Stimulated activated CD8-positive, alpha-beta memory T cell treated with anti-CD3 and anti-CD28 coated beads, Interleukin-7, amount 100 ng/mL, for 24 hours (primary cell): ENCODE results near the gene TPM1.

ENCODE experiments used
- DNase-seq: peaks from one replicate; pipeline ENCODE4 v3.0.0-alpha.2; 2020; ENCODE audit warnings: low read depth

The TPM1 gene

DNA sequence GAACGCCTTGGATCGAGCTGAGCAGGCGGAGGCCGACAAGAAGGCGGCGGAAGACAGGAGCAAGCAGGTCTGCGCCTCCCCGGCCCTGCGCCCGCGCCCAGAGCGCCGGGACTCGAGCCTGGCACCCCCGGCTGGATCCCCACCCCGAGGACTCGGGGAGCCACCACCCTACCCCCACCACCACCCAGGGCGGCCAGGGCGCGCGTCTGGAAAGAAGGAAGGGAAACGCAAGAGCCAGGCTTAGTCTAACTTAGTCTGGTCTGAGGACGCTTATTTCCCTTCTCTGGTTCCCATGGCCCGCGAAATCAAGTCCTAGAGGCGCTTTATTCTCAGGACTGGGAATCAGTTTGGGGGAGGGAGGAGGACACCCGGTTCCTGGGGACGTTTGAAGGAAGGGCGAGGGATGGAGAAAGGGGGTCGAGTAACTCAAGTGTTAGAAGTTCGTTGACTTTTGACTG is 359 bp downstream of the TPM1 start:
- DNase-seq = no peak

DNA sequence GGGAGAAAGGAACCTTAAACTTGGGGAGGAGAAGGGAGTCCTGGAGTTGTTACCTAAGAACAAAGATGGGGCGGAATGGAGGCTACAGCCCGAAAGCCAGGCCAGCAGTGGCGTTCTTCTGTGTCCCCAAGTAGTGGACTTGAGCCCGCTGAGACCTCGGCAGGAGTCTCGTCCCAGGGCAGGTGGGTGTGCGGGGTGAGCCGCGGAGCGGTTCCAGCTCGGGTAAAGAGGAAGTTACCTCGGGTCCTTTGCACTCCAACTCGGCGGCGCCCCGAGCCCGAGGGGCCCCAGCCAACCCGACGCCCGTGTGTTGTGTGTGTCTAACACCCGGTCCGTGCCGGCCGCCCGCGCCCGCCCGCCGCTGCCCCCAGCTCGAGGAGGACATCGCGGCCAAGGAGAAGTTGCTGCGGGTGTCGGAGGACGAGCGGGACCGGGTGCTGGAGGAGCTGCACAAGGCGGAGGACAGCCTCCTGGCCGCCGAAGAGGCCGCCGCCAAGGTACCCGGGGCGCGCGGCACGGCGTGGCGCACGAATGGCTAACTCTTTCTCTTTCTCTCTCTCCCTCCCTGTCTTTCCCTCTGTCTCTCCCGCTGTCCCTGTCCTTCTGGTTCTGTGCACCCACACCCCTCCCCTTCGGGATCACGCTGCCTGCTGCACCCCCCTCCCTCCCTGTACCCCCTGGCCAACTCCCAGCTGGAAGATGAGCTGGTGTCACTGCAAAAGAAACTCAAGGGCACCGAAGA is 959 bp downstream of the TPM1 start:
- DNase-seq = no peak

DNA sequence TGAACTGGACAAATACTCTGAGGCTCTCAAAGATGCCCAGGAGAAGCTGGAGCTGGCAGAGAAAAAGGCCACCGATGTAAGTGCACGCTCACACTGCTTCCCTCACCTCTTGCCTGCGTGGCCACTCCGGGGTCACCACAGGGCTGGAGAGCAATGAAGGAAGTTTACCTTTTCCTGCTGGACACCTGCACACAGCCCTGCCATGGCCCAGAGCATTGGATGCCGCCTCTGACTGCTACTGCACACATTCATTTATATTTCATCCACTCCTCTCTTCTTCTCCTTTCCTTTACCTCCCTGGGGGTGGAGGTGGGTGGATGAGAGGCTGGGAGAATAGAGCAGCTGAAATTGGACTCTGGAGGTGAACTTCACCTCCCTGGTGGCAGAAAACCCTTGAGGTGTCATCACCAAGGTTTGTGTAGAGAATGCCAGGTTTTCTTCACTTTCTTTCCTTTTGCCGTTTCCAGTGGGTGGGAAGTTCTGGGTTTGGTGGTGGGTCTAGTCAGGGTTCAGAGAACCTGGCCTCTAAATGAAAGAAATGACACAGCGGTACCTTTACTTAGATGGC is 1.6 kb downstream of the TPM1 start:
- DNase-seq = no peak

DNA sequence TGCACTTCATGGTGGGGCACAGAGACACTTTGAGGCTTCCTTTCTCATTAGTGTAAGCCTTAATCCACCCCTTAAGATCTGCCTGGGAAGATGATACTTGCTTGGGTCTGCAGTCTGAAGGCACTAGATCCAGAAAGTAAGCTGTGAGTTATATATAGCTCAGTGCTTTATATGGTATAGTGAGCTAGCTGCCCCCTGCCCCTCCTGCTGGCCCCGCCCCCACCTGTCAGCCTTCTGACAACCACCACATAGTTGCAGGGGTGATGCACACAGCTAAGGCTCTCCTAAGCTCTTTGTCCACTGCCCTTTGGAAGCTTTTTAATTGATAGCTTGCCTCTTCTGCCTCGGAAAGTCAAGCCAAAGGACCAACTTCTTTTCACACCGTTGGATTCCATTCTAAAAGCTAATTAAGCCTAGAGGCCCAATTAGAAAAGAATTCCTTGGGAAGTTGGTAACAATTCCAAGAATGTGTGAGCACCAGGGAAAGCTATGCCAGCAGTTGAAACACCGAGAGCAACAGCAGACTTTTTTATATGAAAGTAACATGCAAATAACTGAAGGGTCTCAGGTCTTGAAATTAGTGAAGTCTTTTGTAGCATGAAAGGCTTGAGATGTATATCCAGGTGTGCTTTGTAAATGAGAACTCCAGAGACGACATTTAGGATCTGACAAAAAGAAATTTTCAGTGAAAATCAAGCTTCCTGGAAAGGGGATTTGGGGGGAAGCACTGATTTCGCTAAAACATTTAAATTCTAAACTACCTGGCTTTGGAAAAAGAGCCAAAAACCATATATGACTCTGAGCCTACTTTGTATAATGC is 2.3 kb downstream of the TPM1 start:
- DNase-seq = no peak

DNA sequence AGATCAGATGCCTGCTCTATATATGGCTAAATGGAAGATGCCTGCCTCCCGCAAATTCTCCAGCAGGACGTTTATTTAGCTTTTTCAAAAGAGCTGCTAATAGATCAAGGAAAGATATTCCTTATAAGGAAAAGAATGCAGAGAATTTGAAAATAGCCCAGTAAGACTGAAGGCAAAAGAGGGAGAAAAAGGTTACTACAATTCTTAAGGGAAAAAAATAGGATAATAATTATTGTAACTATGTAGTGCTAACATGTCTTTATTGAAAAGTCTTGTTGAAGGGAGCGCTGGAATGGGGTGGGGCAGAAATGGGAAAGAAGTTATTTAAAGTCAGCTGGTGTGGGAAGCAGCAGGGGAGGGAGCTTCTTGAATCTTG is 2.9 kb downstream of the TPM1 start:
- no peak for DNase-seq

DNA sequence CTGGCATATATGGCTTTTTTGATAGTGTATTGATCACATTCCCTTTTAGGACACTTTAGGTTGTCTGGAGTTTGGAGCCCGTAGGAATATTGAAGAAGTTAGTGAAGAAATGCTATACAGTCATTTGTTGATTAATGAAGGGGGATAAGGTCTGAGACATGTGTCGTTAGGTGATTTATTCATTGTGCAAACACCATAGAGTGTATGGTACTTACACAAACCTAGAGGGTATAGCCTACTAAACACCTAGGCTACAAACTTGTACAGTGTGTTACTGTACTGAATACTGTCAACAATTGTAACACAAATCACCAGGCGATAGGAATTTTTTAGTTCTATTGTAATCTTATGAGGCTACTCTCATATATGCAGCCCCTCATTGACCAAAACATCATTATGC is 3.3 kb downstream of the TPM1 start:
- DNase-seq = no peak

DNA sequence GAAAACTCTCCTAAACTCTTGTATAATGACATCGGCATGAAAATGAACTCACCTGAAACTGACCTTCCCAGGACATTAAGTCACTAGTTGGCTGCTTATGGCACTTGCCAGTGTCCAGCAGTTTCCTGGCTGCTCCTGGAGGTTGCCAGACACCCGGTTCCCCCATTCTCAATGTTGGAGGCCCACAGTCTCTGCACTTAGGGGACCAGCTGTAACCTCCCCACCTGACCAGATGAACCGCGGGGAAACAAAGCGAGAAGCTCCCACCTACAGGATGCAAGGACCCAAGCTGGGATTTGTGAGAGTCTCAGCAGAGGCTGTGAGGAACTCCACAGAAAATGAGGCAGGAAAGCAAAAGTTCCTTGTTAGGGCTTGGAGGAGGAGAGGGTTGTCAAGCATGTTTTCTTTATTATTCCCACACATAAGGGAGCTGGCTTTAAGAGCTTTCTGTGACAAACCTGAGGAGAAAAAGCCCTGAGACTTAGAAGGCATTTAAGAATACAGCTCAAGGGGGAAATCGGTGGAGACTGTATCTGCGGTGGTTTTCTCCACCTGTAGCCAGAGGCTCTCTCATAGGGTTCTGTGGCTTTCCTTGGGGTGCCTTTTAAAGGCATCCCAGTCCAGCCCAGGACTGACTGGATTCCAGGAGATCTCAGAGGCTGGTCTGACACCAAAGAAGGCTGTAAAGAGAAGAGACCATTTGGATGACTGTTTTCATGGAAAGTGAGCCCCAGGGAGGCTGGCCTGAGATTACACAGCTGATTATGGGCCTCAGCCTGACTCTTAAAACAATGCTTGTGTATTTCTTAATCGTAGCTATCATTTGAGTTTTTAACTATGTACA is 4.6 kb downstream of the TPM1 start:
- no peak for DNase-seq

DNA sequence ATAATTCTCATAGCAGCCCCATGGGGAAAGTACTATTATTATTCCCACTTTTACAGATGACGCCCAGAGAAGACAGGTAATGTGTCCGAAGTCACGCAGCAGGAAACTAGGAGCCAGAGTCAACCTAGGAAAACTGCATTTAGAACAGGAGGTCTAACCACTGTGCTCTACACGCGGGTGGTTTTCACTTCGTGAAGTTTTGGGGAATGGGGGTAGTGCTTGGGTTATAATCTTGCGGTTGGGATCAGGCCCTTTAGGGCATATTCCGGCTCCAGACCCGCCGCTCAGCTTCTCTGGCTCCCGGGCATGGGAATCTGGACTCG is 5.2 kb downstream of the TPM1 start:
- DNase-seq = no peak

DNA sequence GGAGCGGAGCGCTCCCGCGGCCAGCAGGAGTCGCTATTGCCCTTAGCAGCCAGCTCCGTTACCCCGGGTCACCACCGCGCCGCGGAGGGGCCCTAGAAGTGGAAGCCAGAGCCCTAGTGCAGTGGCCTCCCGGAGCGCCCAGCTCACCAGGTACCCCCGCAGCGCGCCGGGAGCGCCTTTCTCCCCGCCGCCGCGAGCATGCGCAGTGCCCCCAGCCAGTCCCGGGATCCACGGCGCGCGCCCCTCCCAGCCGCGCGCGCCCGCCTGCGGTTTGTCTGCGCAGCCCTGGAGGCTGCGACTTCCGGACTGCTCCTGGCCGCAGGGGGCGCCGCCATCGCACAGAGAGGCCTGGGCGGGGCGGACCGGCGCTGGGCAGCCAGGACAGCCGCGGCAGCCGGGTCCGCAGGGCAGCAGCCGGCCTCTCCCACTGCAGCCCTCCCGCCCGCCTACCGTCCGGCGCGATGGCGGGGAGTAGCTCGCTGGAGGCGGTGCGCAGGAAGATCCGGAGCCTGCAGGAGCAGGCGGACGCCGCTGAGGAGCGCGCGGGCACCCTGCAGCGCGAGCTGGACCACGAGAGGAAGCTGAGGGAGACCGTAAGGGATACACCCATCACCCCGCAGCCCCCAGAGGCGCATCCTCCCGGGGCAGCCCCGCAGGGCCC is 5.7 kb downstream of the TPM1 start:
- DNase-seq = peak; percentile 72

DNA sequence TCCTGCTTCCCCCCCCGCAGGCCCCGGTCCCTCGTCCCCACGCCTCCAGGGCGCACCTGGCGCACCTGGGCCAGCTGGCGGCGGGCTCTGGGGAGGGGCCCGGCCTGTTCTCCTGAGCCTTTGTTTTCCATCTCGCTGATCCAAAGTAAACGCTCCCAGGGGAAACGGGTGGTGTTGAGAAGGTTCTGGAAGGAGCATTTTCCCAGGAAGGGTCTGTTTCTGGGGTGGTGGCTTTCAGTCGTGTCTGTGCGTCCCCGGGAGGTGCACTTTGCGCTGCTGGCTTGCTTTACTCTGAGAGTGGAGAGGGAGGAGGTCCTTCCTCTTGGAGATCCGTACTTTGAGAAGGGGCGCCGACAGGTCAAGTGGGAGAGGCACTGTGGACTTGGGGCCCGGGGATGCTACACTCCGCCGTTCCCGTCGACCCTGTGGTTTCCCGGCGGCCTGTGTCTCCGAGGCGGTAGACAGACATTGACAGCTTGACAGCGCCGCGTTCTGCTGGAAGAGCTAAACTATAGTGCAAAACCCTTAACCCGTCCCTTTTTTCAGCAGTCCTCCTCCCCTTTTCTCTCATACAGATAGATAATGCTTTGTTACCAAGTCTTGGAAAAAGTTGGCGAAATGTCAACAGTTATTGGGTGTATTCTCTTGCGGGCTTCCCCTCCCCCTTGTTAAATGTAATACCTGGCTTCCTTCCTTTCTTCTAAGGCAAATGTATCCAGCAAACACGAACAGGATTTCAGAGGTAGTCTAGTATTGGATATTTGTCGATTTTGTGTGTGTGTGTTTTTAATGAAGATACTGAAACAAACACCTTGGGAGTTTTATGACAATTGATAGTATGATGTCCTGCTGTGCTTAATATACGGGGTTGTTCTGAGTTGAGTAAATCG is 6.5 kb downstream of the TPM1 start:
- DNase-seq = no peak

DNA sequence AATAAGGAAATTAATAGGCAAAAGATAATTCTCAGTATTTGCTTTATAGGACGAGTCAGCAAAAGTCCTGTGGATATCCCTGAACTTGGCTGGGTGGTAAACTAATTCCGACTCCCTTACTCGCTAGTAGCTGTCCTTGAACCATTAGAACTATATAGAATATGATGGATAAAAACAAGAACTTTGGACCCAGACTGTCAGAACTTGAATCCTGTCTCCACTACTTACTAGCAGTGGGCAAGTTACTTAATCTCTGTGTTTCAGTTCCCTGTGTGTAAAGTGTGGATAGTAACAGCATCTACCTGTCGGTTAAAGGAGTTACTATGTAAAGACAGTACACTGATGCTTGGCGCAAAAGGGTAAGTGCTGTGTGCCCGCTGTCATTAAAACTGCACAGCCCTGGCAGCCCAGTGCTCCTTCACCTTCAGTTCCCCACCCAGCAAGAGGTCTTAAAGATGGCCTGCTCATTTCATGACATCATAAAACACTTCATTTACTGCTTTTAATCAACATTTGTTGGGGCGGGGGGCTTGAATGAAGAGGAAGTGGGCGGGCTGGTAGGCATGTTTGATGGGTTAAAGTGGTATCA is 7.3 kb downstream of the TPM1 start:
- DNase-seq = no peak

DNA sequence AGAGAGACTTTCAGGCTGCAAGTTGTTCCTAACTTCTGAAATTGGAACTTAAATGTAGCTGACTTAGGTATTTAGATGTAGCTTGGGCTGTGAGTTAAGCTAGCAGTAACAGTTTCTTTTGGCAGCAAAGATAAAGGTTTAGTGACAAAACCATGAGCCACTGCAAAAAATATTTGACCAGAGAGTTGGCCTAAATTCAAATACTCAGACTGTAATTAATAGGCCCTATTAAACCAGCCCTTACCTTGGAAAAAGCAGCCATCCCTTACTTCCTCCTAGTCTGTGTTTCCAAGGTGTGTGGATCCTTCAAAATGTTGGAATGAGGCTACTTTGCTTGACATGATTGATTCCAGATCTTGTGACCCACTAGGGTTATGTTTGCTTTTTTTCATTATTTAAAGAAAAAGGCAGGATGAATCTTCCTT is 8.2 kb downstream of the TPM1 start:
- DNase-seq = no peak

DNA sequence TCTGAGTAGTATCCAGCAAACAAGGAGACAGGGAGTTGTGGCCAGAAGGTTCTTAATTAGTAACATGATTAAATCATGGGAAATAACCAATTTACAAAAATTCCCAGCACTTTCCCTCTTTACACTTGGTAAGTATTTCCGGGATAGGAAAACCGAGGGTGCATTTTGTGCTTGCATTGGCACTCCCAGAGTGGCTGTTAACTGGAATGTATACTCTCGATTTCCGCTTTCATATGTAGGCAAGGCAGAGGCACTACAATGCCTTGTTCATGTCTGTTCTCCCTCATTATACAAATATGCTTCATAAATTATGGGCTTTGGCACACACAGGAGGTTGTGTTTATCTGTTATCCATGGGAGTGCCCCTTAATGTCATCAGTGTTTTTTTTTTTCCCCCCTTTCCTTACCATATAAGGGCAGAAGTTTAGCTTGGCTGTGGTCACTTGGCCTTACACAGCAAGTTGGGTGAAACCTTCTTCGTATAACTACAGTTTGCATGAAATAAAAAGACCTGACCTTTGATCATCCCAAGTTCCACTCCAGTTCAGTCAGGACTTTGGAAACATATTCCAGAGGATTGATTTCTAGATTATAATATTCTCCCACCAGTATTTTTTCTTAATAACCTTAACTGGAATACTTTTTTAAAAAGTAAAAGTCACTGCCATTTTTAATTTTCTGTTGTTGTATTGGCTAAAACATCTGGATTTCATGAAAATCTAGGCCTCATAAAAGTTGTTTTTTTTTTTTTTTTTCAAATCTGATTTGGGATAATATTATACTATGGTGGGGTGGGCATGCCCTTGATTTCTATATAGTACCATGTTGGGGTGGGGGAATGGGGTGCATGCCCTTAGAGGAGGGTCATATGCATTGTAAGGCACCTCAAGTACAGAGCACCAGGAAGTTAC is 8.9 kb downstream of the TPM1 start:
- DNase-seq = no peak

DNA sequence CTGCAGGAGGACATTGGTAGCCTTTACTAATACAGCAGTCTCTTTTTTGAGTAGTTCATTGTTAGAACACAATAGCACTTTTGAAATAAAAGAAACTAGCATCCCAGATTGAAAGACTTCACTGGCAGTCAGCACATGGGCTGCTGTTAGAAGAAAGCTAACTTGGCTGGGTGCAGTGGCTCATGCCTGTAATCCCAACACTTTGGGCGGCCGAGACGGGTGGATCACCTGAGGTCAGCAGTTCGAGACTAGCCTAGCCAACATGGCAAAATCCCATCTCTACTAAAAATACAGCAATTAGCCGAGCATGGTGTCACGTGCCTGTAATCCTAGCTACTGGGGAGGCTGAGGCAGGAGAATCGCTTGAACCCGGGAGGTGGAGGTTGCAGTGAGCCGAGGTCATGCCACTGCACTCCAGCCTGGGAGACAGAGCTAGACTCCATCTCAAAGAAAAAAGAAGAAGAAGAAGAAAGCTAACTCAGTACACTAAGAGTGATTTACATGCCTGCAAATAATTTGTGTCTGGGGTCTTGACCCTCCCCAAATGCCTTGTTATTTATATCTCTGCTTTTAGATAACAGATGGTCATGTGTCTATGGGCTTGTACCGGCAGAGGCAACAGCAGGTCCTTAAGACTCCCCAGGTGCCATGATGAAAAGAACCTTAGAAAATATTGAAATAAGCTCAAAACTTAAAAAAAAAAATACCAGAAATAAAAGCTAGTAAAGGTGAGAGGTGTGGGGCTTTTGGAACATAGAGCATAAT is 9.7 kb downstream of the TPM1 start:
- no peak for DNase-seq

DNA sequence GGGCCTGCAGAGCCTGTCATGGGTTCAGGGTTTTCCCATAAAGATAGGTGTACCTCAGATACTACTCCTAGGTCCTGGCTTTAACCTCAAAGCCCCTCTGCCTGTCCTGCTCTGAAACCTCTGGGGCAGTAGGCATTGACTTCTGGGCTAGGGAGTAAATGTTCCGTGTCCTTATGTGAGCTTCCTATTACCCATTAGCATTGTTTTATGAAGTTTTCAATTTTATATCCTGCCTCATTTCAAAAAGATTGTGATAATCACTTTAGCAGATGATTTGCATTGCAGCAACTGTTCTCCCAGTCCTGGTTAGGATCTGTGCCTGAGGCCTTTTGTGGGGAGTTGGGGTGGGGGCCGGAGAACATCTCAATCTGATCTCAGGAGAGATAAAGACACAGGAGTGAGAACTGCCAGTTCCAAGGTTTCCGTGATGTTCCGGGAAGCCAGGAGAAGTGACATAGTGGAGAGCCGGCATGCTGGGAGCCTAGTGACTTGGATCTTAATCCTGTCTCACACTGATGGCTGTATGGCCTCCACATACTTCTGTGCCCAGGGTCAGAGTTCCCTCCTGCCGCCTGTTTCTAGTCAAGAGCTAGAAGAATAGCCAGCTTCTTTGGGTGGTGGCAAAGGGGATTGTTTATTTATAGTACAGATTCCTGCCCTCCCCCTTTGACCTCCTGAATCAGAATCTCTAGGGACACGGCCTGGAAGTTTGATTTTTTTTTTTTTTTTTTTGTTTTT is 10.6 kb downstream of the TPM1 start:
- DNase-seq = no peak

DNA sequence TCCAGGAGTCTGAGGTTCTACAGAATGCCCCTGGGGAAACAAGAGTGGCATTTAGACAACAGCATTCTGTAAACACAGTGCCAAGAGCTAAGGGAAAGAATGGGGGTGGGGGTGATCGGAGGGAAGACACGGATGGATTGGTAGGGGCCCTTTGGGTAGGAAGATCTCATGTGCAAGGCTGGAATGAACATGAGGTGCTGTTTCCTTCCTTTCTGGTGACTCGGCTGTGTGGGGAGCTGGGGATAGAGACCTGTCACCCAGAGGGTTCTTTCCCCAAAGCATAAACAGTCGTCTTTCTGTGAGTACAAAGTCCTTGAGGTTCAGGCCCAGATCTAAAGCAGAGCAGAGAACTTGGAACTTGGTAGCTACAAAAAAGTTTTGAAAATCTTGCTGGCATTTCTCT is 11.7 kb downstream of the TPM1 start:
- DNase-seq = no peak

DNA sequence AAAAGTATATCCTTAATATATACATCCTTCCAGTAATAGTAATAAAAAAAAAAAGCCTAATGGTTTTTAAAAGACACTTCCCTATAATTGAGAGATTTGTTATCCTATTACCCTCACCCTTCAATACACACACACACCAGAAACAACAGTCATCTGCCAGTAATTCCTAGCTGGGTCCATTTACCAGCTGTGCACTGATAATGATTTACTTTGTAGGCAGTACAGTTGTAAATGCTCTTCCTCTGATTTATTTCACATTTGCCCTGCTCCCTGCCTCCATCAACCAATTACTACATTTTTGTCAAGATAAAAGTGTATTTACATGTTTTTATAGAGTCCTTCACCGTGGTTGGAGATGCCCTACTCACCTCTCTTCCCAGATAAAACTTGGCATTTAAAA is 12.4 kb downstream of the TPM1 start:
- no peak for DNase-seq

DNA sequence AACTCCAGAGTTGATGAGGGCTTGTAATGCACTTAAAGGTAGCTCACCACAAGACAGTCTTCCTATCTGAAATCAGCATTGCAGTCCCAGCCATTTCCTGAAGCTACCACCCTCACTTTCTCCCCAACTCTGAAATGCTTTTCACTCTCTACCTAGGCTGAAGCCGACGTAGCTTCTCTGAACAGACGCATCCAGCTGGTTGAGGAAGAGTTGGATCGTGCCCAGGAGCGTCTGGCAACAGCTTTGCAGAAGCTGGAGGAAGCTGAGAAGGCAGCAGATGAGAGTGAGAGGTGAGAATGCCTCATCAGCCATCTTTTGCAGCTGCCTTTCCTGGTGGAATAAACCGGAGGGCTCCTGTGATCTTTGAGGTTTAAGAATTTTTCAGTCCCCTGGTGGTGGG is 14.3 kb downstream of the TPM1 start:
- no peak for DNase-seq
